WI38 (cell line): ENCODE measurements around the gene SCARB1.

ENCODE experiments used
- H3K4me3 ChIP-seq: 2 replicates; pipeline ENCODE4 v1.5.1; 2011; ENCODE audit warnings: low read depth, mild to moderate bottlenecking, control low read depth, low read length
- TF ChIP-seq, protein P1 (sequence below): IDR thresholded peaks from 2 replicates; pipeline ENCODE4 v1.5.1; 2012; ENCODE audit warnings: low read depth, mild to moderate bottlenecking, control low read depth, low read length

The SCARB1 gene

DNA sequence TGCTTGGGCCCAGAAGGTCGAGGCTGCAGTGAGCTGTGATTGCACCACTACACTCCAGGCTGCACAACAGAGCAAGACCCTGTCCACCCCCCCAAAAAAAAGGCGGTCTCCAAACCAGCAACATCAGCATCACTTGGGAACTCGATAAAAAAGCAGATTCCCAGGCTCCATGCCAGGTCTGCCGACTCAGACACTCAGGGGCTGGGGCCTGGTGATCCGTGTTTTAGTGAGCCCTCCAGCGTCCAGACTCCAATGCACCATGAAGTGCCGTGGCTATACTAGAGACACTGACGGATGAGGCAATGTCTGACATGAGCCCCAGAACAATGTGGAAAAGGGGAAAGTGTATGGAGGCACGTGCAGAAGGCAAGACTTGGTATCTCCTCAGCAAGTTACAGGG is 28.8 kb downstream of the SCARB1 start:
- TF ChIP-seq, protein P1, sequence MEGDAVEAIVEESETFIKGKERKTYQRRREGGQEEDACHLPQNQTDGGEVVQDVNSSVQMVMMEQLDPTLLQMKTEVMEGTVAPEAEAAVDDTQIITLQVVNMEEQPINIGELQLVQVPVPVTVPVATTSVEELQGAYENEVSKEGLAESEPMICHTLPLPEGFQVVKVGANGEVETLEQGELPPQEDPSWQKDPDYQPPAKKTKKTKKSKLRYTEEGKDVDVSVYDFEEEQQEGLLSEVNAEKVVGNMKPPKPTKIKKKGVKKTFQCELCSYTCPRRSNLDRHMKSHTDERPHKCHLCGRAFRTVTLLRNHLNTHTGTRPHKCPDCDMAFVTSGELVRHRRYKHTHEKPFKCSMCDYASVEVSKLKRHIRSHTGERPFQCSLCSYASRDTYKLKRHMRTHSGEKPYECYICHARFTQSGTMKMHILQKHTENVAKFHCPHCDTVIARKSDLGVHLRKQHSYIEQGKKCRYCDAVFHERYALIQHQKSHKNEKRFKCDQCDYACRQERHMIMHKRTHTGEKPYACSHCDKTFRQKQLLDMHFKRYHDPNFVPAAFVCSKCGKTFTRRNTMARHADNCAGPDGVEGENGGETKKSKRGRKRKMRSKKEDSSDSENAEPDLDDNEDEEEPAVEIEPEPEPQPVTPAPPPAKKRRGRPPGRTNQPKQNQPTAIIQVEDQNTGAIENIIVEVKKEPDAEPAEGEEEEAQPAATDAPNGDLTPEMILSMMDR, result no peak
- no peak overlapping the region for H3K4me3 ChIP-seq

DNA sequence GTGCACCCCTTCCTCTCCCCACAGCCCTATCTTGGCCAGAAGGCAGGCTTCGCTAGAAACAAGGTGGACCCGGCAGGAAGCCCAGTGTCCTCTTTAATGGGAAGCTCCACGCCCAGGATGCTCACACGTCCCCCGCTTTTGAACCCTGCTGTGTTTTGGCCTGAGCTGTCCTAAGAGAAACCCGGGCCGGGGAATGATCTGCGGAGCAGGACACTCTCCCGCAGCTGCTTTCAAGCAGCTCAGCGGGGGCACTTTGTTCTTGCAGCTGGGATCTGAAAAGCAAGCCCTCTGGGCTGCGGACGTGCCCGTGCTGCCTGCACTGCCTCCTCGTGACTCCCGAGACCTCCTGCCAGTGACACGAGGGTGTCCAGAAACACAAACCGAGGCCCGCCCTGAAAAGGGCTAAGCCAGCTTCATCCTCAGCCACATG is 30.0 kb downstream of the SCARB1 start:
- H3K4me3 ChIP-seq, result no peak overlapping the region
- TF ChIP-seq, protein P1, result no peak

DNA sequence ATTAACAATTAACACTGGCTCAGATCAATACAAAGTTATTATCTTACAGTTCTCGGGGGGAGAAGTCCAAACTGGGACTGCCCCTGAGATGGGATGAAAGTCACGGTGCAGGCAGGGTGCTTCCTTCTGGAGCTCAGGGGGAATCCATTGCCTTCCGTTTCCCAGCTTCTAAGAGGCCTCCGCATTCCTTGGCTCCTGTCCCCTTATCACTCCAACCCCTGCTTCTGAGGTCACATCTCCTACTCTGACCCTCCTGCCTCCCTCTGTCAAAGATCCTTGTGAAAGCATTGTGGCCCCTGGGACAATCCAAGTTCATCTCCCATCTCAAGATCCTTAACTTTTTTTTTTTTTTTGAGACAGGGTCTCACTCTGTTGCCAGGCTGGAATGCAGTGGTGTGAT is 30.8 kb downstream of the SCARB1 start:
- no peak overlapping the region for H3K4me3 ChIP-seq
- TF ChIP-seq, protein P1, result no peak

DNA sequence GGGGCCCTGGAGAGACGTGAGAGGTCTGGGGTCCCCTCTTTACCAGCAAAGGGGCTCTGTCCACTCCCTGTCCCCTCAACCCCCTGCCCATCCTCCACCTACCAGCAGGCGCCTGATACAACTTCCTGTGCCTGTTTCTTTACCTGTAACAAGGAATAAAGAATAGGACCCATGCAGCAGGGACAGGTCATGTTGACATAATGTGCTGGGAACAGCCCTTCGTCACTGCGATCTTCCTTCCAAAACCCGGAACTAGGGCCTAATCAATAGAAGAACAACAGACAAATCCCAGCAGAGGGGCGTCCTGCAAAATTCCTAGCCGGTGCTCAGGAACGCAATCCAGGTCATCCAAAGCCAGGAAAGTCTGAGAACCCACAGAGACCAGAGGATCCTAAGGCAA is 32.1 kb downstream of the SCARB1 start:
- H3K4me3 ChIP-seq, result no peak overlapping the region
- TF ChIP-seq, protein P1, result no peak

DNA sequence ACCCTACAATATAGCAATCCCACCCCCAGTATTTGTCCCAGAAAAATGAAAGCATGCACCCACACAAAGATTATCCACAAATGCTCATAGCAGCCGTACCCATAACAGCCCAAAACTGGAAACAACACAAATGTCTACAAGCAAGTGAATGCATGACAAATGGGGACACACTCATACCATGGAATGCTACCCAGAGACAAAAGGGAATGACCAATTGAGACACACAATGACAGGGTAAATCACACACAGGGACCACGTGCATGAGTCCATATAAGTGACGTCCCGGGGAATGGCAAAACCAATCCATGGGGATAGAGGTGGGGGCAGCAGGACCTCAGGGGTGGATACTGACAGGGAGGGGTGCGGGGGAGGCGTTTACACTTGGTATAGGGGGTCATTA is 33.4 kb downstream of the SCARB1 start:
- no peak overlapping the region for H3K4me3 ChIP-seq
- TF ChIP-seq, protein P1, result no peak

DNA sequence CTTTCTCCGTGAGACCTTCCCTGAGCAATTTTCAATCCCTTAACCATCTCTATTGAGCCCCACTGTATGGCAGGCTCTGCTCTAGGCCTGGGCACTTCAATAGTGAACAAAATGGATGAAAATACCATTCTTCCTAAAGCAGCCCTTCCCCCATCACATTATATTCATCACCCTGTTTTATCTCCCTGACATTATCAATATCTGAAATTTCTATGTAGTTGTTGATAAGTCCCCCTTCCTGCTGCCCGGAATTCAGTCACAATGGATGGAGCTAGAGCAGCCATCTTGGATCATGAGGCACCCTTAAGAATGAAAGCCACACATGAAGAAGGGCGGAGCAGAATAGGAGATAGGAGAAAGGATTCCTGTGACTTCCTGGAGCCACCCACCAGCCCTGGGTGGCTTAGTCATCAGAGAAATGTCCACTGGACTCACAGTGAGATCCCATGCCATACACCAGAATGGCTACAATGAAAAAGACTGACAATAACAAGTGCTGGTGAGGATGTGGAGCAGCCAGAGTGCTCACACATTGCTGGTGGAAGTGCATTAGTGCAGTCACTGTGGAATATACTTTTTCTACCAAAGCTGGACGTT is 33.9 kb downstream of the SCARB1 start:
- H3K4me3 ChIP-seq, result no peak overlapping the region
- TF ChIP-seq, protein P1, result no peak

DNA sequence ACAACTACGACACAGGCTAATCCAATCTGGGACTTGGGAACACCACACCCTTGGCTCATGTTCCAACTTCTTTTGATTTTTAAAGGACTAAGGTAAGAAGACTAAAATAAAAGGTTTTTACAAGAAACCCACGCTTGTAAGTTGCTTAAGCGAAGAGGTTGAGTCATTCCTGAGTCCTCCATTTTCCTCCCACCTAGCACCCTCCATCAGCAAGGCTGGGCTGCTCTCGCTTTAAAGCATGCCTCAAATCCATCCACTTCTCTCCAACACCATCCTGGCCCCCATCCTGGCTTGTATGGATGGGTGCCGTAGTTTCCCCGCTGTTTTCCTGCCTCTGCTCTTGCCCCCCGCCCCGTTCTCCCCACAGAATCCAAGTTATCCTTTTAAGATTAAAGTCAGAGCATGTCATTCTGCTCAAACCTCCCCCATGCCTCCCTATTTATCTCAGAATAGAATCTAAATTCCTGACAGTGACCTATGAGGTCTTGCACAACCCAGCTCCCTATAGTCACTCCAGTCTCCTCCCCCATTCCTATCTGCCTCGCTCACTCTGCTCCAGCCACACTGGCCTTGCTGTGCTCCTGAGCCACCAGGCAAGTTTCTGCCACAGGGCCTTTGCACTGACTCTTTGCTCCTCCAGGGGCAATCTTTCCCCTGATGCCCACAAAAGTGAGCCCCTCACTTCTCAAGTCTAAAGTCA is 34.5 kb downstream of the SCARB1 start:
- TF ChIP-seq, protein P1, result no peak
- no peak overlapping the region for H3K4me3 ChIP-seq
